ENCODE measurements around the gene KCNE5. TPM values are rescaled to one million over a fixed set of nuclear protein-coding genes. Genes with fewer than 3 reads are reported as not detected.

KCNE5 gene
- total and polyA plus RNA-seq, 2 experiments from 2014 or later = 0.13 to 1.5 TPM

DNA sequence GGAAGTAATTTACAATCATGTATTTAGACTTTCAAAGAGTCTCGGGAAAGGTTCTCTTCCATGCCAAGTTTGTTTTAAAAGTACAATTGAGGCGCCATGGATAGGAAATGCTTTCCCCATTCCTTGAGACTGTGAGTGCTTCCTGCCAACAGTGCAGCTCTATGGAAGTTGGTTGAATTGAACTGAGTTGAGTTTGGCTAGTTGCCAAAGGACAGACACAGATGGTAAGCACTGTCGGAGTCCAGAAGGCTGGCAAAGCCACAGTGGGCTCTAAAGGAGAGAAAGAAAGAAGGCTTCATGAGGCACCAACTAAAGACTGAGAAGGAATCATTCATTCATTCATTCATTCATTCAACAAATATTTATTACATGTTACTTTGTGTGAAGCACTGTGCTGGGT is 4.3 kb upstream of the KCNE5 start:
- Histone ChIP-seq H3K27ac (no peak overlapping the region), H3K36me3 (ENCODE audit: low read depth) (no peaks in the 10 kb centered on the region), H3K79me2 (ENCODE audit: insufficient read depth) (no peaks in the 10 kb centered on the region), H3K4me2 (ENCODE audit: unreplicated experiment) (no peak overlapping the region), H3K9ac (no peak overlapping the region), H4K20me1 (ENCODE audit: insufficient read depth) (no peaks in the 10 kb centered on the region), H3K9me3 (ENCODE audit: low read depth) (no peaks in the 10 kb centered on the region), H2AFZ (no peak overlapping the region), H3K4me1 (ENCODE audit: insufficient read depth) (no peaks in the 10 kb centered on the region), H3K27me3 (replicated peaks; ENCODE audit: insufficient read depth) (no peaks in the 10 kb centered on the region), H3K4me3 (no peak overlapping the region), H3K9me2 (ENCODE audit: insufficient read depth) (no peaks in the 10 kb centered on the region), H3F3A (ENCODE audit: insufficient read depth) (no peaks in the 10 kb centered on the region)
- TF ChIP-seq EZH2phosphoT487 (IDR thresholded peaks at IDR 0.05; ENCODE audit: insufficient read depth, low read depth) (no peak), EZH2 (IDR thresholded peaks at IDR 0.05; ENCODE audit: insufficient read depth, poor library complexity, severe bottlenecking) (no peak)
- 46 to 58% methylated on average over 3 of the region's 3 CpGs for WGBS, 2 experiments (ENCODE audit: low coverage in 1 of 2, low lambda C conversion rate in 2 of 2, missing lambda C conversion rate in 2 of 2)
- no peak for DNase-seq
- in situ Hi-C loops (cut with MboI) = no loop called here

DNA sequence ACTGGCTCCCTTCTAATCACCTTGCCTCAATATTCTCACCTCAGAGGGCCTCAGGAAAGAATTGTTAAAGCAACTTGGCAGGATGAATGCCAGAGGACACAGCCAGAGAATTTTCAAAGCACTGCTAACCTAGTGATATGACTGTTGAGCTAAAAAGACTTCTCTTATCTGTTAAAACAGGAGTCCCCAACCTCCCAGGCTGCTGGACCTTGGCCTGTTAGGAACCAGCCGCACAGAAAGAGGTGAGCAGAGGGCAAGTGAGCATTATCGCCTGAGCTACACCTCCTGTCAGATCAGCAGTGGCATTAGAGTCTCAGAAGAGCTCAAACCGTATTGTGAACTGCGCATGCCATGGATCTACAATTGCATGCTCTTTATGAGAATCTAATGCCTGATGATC is 1.7 kb upstream of the KCNE5 start:
- H3K4me2 ChIP-seq (ENCODE audit: unreplicated experiment) = no peak overlapping the region
- H4K20me1 ChIP-seq (ENCODE audit: insufficient read depth) = no peaks in the 10 kb centered on the region
- no peaks in the 10 kb centered on the region for H3K36me3 ChIP-seq (ENCODE audit: low read depth)
- no peaks in the 10 kb centered on the region for H3K4me1 ChIP-seq (ENCODE audit: insufficient read depth)
- in situ Hi-C loops (cut with MboI) = no loop called here
- H3K27me3 ChIP-seq (replicated peaks; ENCODE audit: insufficient read depth) = no peaks in the 10 kb centered on the region
- DNase-seq = no peak
- H3K9ac ChIP-seq = no peak overlapping the region
- H3K79me2 ChIP-seq (ENCODE audit: insufficient read depth) = no peaks in the 10 kb centered on the region
- no peak overlapping the region for H3K4me3 ChIP-seq
- WGBS, 2 experiments (ENCODE audit: low coverage in 1 of 2, low lambda C conversion rate in 2 of 2, missing lambda C conversion rate in 2 of 2) = 91 to 95% methylated on average over 4 of the region's 4 CpGs
- no peaks in the 10 kb centered on the region for H3K9me2 ChIP-seq (ENCODE audit: insufficient read depth)
- no peak overlapping the region for H3K27ac ChIP-seq
- no peaks in the 10 kb centered on the region for H3K9me3 ChIP-seq (ENCODE audit: low read depth)
- H3F3A ChIP-seq (ENCODE audit: insufficient read depth) = no peaks in the 10 kb centered on the region
- no peak for TF ChIP-seq EZH2 (IDR thresholded peaks at IDR 0.05; ENCODE audit: insufficient read depth, poor library complexity, severe bottlenecking)
- TF ChIP-seq EZH2phosphoT487 (IDR thresholded peaks at IDR 0.05; ENCODE audit: insufficient read depth, low read depth) = no peak
- H2AFZ ChIP-seq = no peak overlapping the region

DNA sequence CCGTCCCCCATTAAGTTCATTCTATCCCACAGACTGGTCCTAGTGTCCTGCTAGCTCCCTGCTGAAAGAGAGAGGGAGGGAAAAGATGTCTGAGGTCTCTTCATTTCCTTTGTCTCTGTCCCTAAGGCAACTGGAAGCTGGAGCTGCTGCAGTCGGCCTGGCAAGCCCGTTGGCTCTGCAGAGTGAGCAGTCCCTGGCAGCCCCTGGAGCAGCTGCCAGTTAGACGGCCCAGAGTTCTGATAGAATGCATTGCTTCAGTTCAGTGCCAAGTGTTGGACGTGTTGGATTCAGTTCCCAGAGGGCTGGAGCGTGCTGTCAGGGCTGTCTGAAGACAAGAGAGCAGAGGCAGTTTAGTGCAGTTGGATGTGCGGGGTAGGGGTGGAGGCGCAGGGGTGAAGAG is 975 bp downstream of the KCNE5 start:
- no peak for TF ChIP-seq EZH2 (IDR thresholded peaks at IDR 0.05; ENCODE audit: insufficient read depth, poor library complexity, severe bottlenecking)
- no peak for TF ChIP-seq EZH2phosphoT487 (IDR thresholded peaks at IDR 0.05; ENCODE audit: insufficient read depth, low read depth)
- Histone ChIP-seq H2AFZ (no peak overlapping the region), H3K4me1 (ENCODE audit: insufficient read depth) (no peaks in the 10 kb centered on the region), H3K9ac (no peak overlapping the region), H3K9me3 (ENCODE audit: low read depth) (no peaks in the 10 kb centered on the region), H3K36me3 (ENCODE audit: low read depth) (no peaks in the 10 kb centered on the region), H3K4me3 (no peak overlapping the region), H3K9me2 (ENCODE audit: insufficient read depth) (no peaks in the 10 kb centered on the region), H3K4me2 (ENCODE audit: unreplicated experiment) (no peak overlapping the region), H3K27me3 (replicated peaks; ENCODE audit: insufficient read depth) (no peaks in the 10 kb centered on the region), H4K20me1 (ENCODE audit: insufficient read depth) (no peaks in the 10 kb centered on the region), H3K27ac (no peak overlapping the region), H3K79me2 (ENCODE audit: insufficient read depth) (no peaks in the 10 kb centered on the region), H3F3A (ENCODE audit: insufficient read depth) (no peaks in the 10 kb centered on the region)
- no peak for DNase-seq
- 62 to 66% methylated on average over 6 to 8 of the region's 8 CpGs for WGBS, 2 experiments (ENCODE audit: low coverage in 1 of 2, low lambda C conversion rate in 2 of 2, missing lambda C conversion rate in 2 of 2)
- in situ Hi-C loops (cut with MboI) = no loop called here

DNA sequence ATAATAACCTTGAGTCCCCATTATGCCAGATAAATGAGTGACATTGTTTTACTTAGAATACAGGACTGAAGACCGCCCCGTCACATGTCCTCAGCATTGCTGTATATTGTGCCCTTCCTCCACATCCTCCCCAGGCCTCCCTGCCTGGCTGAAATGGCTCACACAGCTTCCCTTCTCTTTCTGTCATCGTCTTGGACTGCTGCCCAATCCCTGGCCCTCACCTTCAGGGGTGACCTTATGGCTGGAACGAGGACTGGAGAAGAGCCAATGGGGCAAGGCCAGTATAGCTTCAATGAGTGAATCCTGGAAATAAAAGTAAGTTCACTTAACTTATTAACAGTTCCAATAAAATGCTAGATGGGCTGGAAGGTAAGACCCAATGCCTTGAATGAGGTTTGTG is 2.7 kb downstream of the KCNE5 start:
- no peak for DNase-seq
- Histone ChIP-seq H3K4me2 (ENCODE audit: unreplicated experiment) (no peak overlapping the region), H3K9me2 (ENCODE audit: insufficient read depth) (no peaks in the 10 kb centered on the region), H2AFZ (no peak overlapping the region), H3K9ac (no peak overlapping the region), H3K27me3 (replicated peaks; ENCODE audit: insufficient read depth) (no peaks in the 10 kb centered on the region), H3K4me3 (no peak overlapping the region), H3K27ac (no peak overlapping the region), H4K20me1 (ENCODE audit: insufficient read depth) (no peaks in the 10 kb centered on the region), H3K79me2 (ENCODE audit: insufficient read depth) (no peaks in the 10 kb centered on the region), H3K36me3 (ENCODE audit: low read depth) (no peaks in the 10 kb centered on the region), H3K4me1 (ENCODE audit: insufficient read depth) (no peaks in the 10 kb centered on the region), H3K9me3 (ENCODE audit: low read depth) (no peaks in the 10 kb centered on the region), H3F3A (ENCODE audit: insufficient read depth) (no peaks in the 10 kb centered on the region)
- TF ChIP-seq EZH2phosphoT487 (IDR thresholded peaks at IDR 0.05; ENCODE audit: insufficient read depth, low read depth) (no peak), EZH2 (IDR thresholded peaks at IDR 0.05; ENCODE audit: insufficient read depth, poor library complexity, severe bottlenecking) (no peak)
- in situ Hi-C loops (cut with MboI) = no loop called here
- 89 to 97% methylated on average over 2 to 4 of the region's 4 CpGs for whole genome bisulfite sequencing, 2 experiments (ENCODE audit: low coverage in 1 of 2, low lambda C conversion rate in 2 of 2, missing lambda C conversion rate in 2 of 2)

DNA sequence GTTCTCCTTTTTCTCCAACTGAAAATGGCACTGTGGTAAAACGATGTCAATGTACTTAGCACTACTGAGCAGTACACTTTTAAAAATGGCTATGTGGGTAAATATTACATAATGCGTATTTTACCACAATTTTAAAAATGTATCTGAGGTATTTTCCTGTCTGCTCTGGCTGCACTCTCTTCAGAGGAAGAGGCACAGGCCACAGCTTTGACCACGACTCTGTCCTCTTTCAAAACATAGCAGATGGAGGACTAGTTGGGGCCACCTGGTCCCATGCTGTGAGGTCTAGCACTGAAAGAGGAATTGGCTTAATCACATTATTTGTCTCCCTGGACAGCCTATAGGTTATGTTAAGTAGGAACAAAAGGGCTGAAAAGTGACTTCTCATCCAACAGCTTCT is 5.2 kb downstream of the KCNE5 start:
- H3K36me3 ChIP-seq (ENCODE audit: low read depth) = no peaks in the 10 kb centered on the region
- H3K4me1 ChIP-seq (ENCODE audit: insufficient read depth) = no peaks in the 10 kb centered on the region
- no peak overlapping the region for H2AFZ ChIP-seq
- H4K20me1 ChIP-seq (ENCODE audit: insufficient read depth) = no peaks in the 10 kb centered on the region
- no peak overlapping the region for H3K27ac ChIP-seq
- no peaks in the 10 kb centered on the region for H3F3A ChIP-seq (ENCODE audit: insufficient read depth)
- TF ChIP-seq EZH2 (IDR thresholded peaks at IDR 0.05; ENCODE audit: insufficient read depth, poor library complexity, severe bottlenecking) (no peak), EZH2phosphoT487 (IDR thresholded peaks at IDR 0.05; ENCODE audit: insufficient read depth, low read depth) (no peak)
- no peaks in the 10 kb centered on the region for H3K79me2 ChIP-seq (ENCODE audit: insufficient read depth)
- H3K4me3 ChIP-seq = no peak overlapping the region
- no peak overlapping the region for H3K4me2 ChIP-seq (ENCODE audit: unreplicated experiment)
- 93 to 97% methylated on average over 3 of the region's 3 CpGs for WGBS, 2 experiments (ENCODE audit: low coverage in 1 of 2, low lambda C conversion rate in 2 of 2, missing lambda C conversion rate in 2 of 2)
- no peaks in the 10 kb centered on the region for H3K9me3 ChIP-seq (ENCODE audit: low read depth)
- no peak for DNase-seq
- in situ Hi-C loops (cut with MboI) = no loop called here
- H3K27me3 ChIP-seq (replicated peaks; ENCODE audit: insufficient read depth) = no peaks in the 10 kb centered on the region
- no peaks in the 10 kb centered on the region for H3K9me2 ChIP-seq (ENCODE audit: insufficient read depth)
- no peak overlapping the region for H3K9ac ChIP-seq
